ENCODE data around the gene EIF3A. TPM values are rescaled to one million over a fixed set of nuclear protein-coding genes. Genes with fewer than 3 reads are reported as not detected.

EIF3A gene
- total RNA-seq, 1 experiment from 2014 or later = 214 TPM

DNA sequence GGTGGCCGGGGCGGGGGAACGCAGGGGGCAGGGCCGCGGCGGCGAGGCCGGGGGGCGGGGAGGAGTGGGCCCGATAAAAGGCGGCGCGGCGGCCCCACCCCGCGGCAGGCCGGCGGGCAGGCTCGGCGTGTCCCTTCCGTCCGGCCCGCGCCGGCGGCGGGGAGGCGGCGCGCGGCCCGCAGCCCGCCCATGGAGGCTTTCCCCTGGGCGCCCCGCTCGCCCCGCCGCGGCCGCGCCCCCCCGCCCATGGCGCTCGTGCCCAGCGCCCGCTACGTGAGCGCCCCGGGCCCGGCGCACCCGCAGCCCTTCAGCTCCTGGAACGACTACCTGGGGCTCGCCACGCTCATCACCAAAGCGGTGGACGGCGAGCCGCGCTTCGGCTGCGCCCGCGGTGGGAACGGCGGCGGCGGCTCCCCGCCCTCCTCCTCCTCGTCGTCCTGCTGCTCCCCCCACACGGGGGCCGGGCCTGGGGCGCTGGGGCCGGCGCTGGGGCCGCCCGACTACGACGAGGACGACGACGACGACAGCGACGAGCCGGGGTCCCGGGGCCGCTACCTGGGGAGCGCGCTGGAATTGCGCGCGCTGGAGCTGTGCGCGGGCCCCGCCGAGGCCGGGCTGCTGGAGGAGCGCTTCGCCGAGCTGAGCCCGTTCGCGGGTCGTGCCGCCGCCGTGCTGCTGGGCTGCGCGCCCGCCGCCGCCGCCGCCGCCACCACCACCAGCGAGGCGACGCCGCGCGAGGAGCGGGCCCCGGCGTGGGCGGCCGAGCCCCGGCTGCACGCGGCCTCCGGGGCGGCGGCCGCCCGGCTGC lies 50.8 kb downstream of the EIF3A start, which contains the start of gene NANOS1:
NANOS1 (plus strand) TSS at position 102 of the 808 bp plus-strand sequence; CDS start at position 190, 88 bp downstream.
- no peak for TF ChIP-seq TCF7L2 (IDR thresholded peaks at IDR 0.05; ENCODE audit: low read depth, low read length)
- TF ChIP-seq, protein P1, sequence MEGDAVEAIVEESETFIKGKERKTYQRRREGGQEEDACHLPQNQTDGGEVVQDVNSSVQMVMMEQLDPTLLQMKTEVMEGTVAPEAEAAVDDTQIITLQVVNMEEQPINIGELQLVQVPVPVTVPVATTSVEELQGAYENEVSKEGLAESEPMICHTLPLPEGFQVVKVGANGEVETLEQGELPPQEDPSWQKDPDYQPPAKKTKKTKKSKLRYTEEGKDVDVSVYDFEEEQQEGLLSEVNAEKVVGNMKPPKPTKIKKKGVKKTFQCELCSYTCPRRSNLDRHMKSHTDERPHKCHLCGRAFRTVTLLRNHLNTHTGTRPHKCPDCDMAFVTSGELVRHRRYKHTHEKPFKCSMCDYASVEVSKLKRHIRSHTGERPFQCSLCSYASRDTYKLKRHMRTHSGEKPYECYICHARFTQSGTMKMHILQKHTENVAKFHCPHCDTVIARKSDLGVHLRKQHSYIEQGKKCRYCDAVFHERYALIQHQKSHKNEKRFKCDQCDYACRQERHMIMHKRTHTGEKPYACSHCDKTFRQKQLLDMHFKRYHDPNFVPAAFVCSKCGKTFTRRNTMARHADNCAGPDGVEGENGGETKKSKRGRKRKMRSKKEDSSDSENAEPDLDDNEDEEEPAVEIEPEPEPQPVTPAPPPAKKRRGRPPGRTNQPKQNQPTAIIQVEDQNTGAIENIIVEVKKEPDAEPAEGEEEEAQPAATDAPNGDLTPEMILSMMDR (IDR thresholded peaks at IDR 0.05) = no peak
- TF ChIP-seq POLR2AphosphoS5 (IDR thresholded peaks at IDR 0.05; ENCODE audit: low read depth, low read length) = no peak; the same call in 1 of the 2 replicates
- TF ChIP-seq SIN3A (IDR thresholded peaks at IDR 0.05; ENCODE audit: borderline replicate concordance, insufficient read depth, low read depth, low read length) = no peak; the same call in 1 of the 2 replicates
- TF ChIP-seq, protein P2, sequence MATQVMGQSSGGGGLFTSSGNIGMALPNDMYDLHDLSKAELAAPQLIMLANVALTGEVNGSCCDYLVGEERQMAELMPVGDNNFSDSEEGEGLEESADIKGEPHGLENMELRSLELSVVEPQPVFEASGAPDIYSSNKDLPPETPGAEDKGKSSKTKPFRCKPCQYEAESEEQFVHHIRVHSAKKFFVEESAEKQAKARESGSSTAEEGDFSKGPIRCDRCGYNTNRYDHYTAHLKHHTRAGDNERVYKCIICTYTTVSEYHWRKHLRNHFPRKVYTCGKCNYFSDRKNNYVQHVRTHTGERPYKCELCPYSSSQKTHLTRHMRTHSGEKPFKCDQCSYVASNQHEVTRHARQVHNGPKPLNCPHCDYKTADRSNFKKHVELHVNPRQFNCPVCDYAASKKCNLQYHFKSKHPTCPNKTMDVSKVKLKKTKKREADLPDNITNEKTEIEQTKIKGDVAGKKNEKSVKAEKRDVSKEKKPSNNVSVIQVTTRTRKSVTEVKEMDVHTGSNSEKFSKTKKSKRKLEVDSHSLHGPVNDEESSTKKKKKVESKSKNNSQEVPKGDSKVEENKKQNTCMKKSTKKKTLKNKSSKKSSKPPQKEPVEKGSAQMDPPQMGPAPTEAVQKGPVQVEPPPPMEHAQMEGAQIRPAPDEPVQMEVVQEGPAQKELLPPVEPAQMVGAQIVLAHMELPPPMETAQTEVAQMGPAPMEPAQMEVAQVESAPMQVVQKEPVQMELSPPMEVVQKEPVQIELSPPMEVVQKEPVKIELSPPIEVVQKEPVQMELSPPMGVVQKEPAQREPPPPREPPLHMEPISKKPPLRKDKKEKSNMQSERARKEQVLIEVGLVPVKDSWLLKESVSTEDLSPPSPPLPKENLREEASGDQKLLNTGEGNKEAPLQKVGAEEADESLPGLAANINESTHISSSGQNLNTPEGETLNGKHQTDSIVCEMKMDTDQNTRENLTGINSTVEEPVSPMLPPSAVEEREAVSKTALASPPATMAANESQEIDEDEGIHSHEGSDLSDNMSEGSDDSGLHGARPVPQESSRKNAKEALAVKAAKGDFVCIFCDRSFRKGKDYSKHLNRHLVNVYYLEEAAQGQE (IDR thresholded peaks at IDR 0.05; ENCODE audit: insufficient read depth in 1 of 2, low read depth in 2 of 2, low read length in 1 of 2) = no peak
- no TSS peak for BruUV-seq (replicated peaks)
- intact Hi-C loops (cut with micrococcal nuclease; ENCODE audit: unreplicated experiment) = loop anchor here (5.0 kb wide), 3 partner anchors 273 to 463 kb away; no protein-coding TSS in a partner anchor

DNA sequence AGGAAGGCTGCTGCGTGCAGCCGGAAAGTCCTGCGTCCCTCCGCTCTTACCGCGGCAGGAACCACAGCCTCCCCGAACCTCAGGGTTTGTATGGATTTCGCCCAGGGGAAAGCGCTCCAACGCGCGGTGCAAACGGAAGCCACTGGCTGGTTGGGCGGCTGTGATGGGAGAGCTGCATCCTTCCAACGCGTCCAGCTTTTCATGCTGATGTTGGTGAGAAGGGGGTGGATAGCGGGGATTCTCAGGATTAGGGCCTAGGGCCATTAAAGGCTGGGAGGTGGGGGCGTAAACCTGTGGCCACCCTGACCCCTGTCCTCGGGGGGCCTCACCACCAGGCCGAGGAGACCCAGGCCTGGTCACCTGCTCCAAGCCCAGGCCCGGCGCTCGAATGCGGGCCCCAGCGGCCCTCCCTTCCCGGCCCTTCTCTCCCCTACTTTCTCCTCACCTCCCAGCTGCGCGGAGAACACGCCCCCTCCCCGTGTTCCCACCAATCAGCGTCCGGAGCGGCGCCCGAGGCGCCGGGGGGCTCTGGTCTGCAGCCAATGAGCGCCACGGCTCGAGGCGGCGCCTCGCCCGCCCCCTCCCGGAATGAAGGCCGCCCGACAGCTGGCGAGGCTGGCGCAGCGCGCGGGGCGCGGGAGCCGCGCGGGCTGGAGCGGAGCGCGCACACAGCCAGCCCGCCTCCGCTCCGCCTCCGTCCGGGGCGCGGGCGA lies 51.6 kb downstream of the EIF3A start:
- in situ Hi-C loops (cut with HindIII; ENCODE audit: low pct_unique_long_range_greater_than_20kb, low sequenced_read_pairs) = no loop called here
- Histone ChIP-seq H3K4me3 (ENCODE audit: low read depth in 2 of 2, low read length in 2 of 2) (peak overlapping the region; percentile 43 to 61), H3K36me3 (ENCODE audit: control insufficient read depth, insufficient read depth, low read length) (peaks cover 7% of the 10 kb centered on the region), H3K27ac (ENCODE audit: low read length) (peak overlapping the region; percentile 80), H3K9me3 (ENCODE audit: control insufficient read depth, insufficient read depth, low read depth, low read length) (no peaks in the 10 kb centered on the region), H3K27me3 (ENCODE audit: control insufficient read depth, insufficient read depth, low read length) (no peaks in the 10 kb centered on the region), H3K4me1 (ENCODE audit: control insufficient read depth, insufficient read depth, low read length) (peaks cover 49% of the 10 kb centered on the region)
- TF ChIP-seq SIN3A (IDR thresholded peaks at IDR 0.05; ENCODE audit: borderline replicate concordance, insufficient read depth, low read depth, low read length) = no peak
- peak; percentile 27; the same call in 1 of the 2 replicates for TF ChIP-seq POLR2AphosphoS5 (IDR thresholded peaks at IDR 0.05; ENCODE audit: low read depth, low read length)
- TF ChIP-seq, protein P2 (IDR thresholded peaks at IDR 0.05; ENCODE audit: insufficient read depth in 1 of 2, low read depth in 2 of 2, low read length in 1 of 2) = no peak
- no peak for TF ChIP-seq TCF7L2 (IDR thresholded peaks at IDR 0.05; ENCODE audit: low read depth, low read length)
- TF ChIP-seq, protein P1 (IDR thresholded peaks at IDR 0.05) = no peak; the same call in 1 of the 2 replicates
- DNase-seq (ENCODE audit: low read depth, low spot score) (no peak), ATAC-seq (peak; percentile 77)
- intact Hi-C loops (cut with micrococcal nuclease; ENCODE audit: unreplicated experiment) = loop anchor here (5.0 kb wide), 2 partner anchors 287 to 462 kb away; no protein-coding TSS in a partner anchor
- CTCF ChIA-PET = interaction anchor here (0.7 kb wide), 1 partner anchor 291 kb away, joined by 3 read pairs; no protein-coding TSS in a partner anchor
- POLR2A ChIA-PET = interaction anchor here (0.7 kb wide), 1 partner anchor 292 kb away, joined by 3 read pairs; no protein-coding TSS in a partner anchor
- no TSS peak for BruUV-seq (replicated peaks)

More for the DNA sequence above, 50.8 kb downstream of the EIF3A start, which contains the start of gene NANOS1:
- ChIA-PET POLR2A (interaction anchor here (0.5 kb wide), 1 partner anchor 214 kb away, joined by 3 read pairs; no protein-coding TSS in a partner anchor), CTCF (interaction anchor here (0.7 kb wide), 1 partner anchor 292 kb away, joined by 3 read pairs; no protein-coding TSS in a partner anchor)
- Histone ChIP-seq H3K4me1 (ENCODE audit: control insufficient read depth, insufficient read depth, low read length) (peaks cover 47% of the 10 kb centered on the region), H3K27ac (ENCODE audit: low read length) (peak within 1 kb of the TSS; percentile 80), H3K9me3 (ENCODE audit: control insufficient read depth, insufficient read depth, low read depth, low read length) (no peaks in the 10 kb centered on the region), H3K27me3 (ENCODE audit: control insufficient read depth, insufficient read depth, low read length) (no peaks in the 10 kb centered on the region), H3K4me3 (ENCODE audit: low read depth in 2 of 2, low read length in 2 of 2) (peak within 1 kb of the TSS; percentile 60 to 76), H3K36me3 (ENCODE audit: control insufficient read depth, insufficient read depth, low read length) (peaks cover 14% of the 10 kb centered on the region)
- ATAC-seq (peak; percentile 50), DNase-seq (ENCODE audit: low read depth, low spot score) (no peak)
- in situ Hi-C loops (cut with HindIII; ENCODE audit: low pct_unique_long_range_greater_than_20kb, low sequenced_read_pairs) = no loop called here
